Neural cell (in vitro differentiated cells): ENCODE measurements around the gene MYO9A. TPM values are rescaled to one million over a fixed set of nuclear protein-coding genes. Genes with fewer than 3 reads are reported as not detected.

Experiments used
- H2AFZ ChIP-seq: fragments of 200-600, 300-800 bp; sonication (generic), shearing (Covaris generic); 2 replicates; pipeline ENCODE4 v1.6.0; 2014; ENCODE audit warnings: low read depth, mild to moderate bottlenecking, antibody characterized with exemption, low read length, moderate library complexity
- H3F3A ChIP-seq: fragments of 200-600 bp; shearing (Covaris generic); 2 replicates; pipeline ENCODE4 v1.6.1; 2016; ENCODE audit warnings: mild to moderate bottlenecking, moderate library complexity, mixed read lengths, antibody characterized with exemption, low read length; ENCODE audit not compliant: insufficient read depth, poor library complexity, severe bottlenecking
- H3K27ac ChIP-seq: fragments of 200-600, 300-800 bp; sonication (generic), shearing (Covaris generic); 2 replicates; pipeline ENCODE4 v1.5.1; 2014; ENCODE audit warnings: mild to moderate bottlenecking, low read length, moderate library complexity
- H3K27me3 ChIP-seq: fragments of 300-800, 200-600 bp; sonication (generic), shearing (Covaris generic); 2 replicates; pipeline ENCODE4 v1.6.0; 2014; ENCODE audit warnings: mild to moderate bottlenecking, low read depth, low read length, moderate library complexity; ENCODE audit not compliant: insufficient read depth
- H3K36me3 ChIP-seq: fragments of 300-800, 200-600 bp; sonication (generic), shearing (Covaris generic); 2 replicates; pipeline ENCODE4 v1.5.1; 2014; ENCODE audit warnings: mild to moderate bottlenecking, antibody characterized with exemption, low read length, moderate library complexity; ENCODE audit not compliant: insufficient read depth
- H3K4me2 ChIP-seq: fragments of 300-800, 200-600 bp; sonication (generic), shearing (Covaris generic); 2 replicates; pipeline ENCODE4 v1.6.0; 2014; ENCODE audit warnings: mild to moderate bottlenecking, low read length
- H3K4me3 ChIP-seq: fragments of 300-800, 200-600 bp; sonication (generic), shearing (Covaris generic); 2 replicates; pipeline ENCODE4 v1.5.1; 2014; ENCODE audit warnings: mild to moderate bottlenecking, low read length, moderate library complexity
- H3K79me2 ChIP-seq: fragments of 200-600 bp; shearing (Covaris generic); replicated peaks from 2 replicates; pipeline ENCODE4 v1.6.0; 2014; ENCODE audit warnings: mild to moderate bottlenecking, low read length, moderate library complexity; ENCODE audit not compliant: insufficient read depth
- H3K9ac ChIP-seq: fragments of 300-800, 200-600 bp; sonication (generic), shearing (Covaris generic); 2 replicates; pipeline ENCODE4 v1.6.1; 2016; ENCODE audit warnings: mild to moderate bottlenecking, low read length, mixed read lengths
- H3K9me2 ChIP-seq: fragments of 200-600 bp; shearing (Covaris generic); 2 replicates; pipeline ENCODE4 v1.6.1; 2016; ENCODE audit warnings: mild to moderate bottlenecking, low read length, mixed read lengths; ENCODE audit not compliant: insufficient read depth
- H3K9me3 ChIP-seq: fragments of 200-600, 300-800 bp; sonication (generic), shearing (Covaris generic); 2 replicates; pipeline ENCODE4 v1.6.1; 2016; ENCODE audit warnings: mild to moderate bottlenecking, mixed run types, low read length, moderate library complexity, mixed read lengths
- H4K20me1 ChIP-seq: fragments of 200-600 bp; shearing (Covaris generic); 2 replicates; pipeline ENCODE4 v1.6.1; 2016; ENCODE audit warnings: mild to moderate bottlenecking, mixed run types; ENCODE audit not compliant: insufficient read depth
- EP300 ChIP-seq: fragments of 450-650 bp; conservative IDR thresholded peaks from 2 replicates; pipeline ENCODE4 v1.6.1; 2014; ENCODE audit warnings: antibody characterized with exemption, mild to moderate bottlenecking, moderate library complexity; ENCODE audit not compliant: poor library complexity, severe bottlenecking
- MXI1 ChIP-seq: fragments of 450-650 bp; conservative IDR thresholded peaks from 2 replicates; pipeline ENCODE4 v1.6.1; 2014; ENCODE audit warnings: antibody characterized with exemption, mild to moderate bottlenecking; ENCODE audit not compliant: poor library complexity, severe bottlenecking
- RAD21 ChIP-seq: fragments of 450-650 bp; conservative IDR thresholded peaks from 2 replicates; pipeline ENCODE4 v1.6.1; 2014; ENCODE audit warnings: antibody characterized with exemption, mild to moderate bottlenecking, moderate library complexity
- SMC3 ChIP-seq: fragments of 450-650 bp; conservative IDR thresholded peaks from 2 replicates; pipeline ENCODE4 v1.6.1; 2014; ENCODE audit warnings: antibody characterized with exemption, mild to moderate bottlenecking, moderate library complexity; ENCODE audit not compliant: poor library complexity
- TAF1 ChIP-seq: IDR thresholded peaks from 2 replicates; pipeline ENCODE4 v1.6.1; 2012; ENCODE audit warnings: low read depth
- polyA plus RNA-seq: library from polyadenylated mRNA; depleted of rRNA; stranded (reverse); fragments of >200 nt; gene quantifications from 2 replicates; pipeline ENCODE4 v1.2.3, GENCODE V29; 2014
- TF ChIP-seq, protein P1 (sequence below): fragments of 450-650 bp; IDR thresholded peaks from 2 replicates; pipeline ENCODE4 v1.5.1; 2014; ENCODE audit warnings: antibody characterized with exemption, mild to moderate bottlenecking, moderate library complexity; ENCODE audit not compliant: poor library complexity, severe bottlenecking
- TF ChIP-seq, protein P2 (sequence below): IDR thresholded peaks from 2 replicates; pipeline ENCODE4 v1.6.1; 2012; ENCODE audit warnings: borderline replicate concordance

The MYO9A gene
- polyA plus RNA-seq, 1 donor from 2014 or later, result 22.7 TPM

DNA sequence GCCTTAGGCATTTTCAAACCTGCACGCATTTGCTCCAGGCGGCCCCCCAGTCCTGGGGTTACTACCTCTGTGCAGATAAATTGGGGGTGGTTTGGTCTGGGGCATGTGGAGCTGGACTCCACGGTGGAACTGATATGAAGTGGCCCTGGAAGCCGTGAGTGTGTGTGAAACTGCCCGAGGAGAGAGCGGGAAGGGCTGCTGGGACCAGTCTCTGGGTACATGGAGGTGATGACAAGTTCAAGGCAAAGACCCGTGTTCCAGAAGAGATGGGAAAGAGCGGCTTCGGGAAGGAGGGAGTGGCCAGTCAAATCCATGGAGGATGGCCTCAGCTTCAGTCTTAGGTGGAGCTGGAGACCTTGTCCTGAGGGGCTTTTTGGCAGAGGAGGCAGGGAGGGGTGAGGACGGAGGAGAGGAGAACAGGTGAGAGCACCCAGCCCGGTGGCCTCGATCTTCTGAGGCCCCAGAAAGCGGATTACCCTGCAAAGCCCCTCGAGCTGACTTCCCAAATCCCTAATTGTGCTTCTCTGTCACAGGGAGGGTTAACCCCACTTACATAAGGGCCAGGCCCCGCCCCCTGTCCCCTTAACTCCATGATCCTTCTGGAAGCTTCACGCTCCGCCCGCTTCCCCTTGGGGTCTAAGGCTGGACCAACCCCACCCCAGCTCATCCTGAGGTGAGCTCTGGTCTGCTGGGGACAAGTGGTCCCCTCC lies 309.5 kb downstream of the MYO9A start:
- H3K36me3 ChIP-seq, result no peaks in the 10 kb centered on the region
- H3K79me2 ChIP-seq, result no peaks in the 10 kb centered on the region
- no peak overlapping the region for H3K9ac ChIP-seq
- H4K20me1 ChIP-seq, result no peaks in the 10 kb centered on the region
- no peaks in the 10 kb centered on the region for H3K9me3 ChIP-seq
- H3F3A ChIP-seq, result no peaks in the 10 kb centered on the region
- H3K27ac ChIP-seq, result no peak overlapping the region
- no peak overlapping the region for H3K4me3 ChIP-seq
- no peak overlapping the region for H3K4me2 ChIP-seq
- H2AFZ ChIP-seq, result no peak overlapping the region
- H3K27me3 ChIP-seq, result no peaks in the 10 kb centered on the region
- H3K9me2 ChIP-seq, result no peaks in the 10 kb centered on the region
- TF ChIP-seq, protein P1, sequence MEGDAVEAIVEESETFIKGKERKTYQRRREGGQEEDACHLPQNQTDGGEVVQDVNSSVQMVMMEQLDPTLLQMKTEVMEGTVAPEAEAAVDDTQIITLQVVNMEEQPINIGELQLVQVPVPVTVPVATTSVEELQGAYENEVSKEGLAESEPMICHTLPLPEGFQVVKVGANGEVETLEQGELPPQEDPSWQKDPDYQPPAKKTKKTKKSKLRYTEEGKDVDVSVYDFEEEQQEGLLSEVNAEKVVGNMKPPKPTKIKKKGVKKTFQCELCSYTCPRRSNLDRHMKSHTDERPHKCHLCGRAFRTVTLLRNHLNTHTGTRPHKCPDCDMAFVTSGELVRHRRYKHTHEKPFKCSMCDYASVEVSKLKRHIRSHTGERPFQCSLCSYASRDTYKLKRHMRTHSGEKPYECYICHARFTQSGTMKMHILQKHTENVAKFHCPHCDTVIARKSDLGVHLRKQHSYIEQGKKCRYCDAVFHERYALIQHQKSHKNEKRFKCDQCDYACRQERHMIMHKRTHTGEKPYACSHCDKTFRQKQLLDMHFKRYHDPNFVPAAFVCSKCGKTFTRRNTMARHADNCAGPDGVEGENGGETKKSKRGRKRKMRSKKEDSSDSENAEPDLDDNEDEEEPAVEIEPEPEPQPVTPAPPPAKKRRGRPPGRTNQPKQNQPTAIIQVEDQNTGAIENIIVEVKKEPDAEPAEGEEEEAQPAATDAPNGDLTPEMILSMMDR, result no peak
- TF ChIP-seq EP300 (no peak), SMC3 (no peak), RAD21 (no peak)
- TF ChIP-seq, protein P2, sequence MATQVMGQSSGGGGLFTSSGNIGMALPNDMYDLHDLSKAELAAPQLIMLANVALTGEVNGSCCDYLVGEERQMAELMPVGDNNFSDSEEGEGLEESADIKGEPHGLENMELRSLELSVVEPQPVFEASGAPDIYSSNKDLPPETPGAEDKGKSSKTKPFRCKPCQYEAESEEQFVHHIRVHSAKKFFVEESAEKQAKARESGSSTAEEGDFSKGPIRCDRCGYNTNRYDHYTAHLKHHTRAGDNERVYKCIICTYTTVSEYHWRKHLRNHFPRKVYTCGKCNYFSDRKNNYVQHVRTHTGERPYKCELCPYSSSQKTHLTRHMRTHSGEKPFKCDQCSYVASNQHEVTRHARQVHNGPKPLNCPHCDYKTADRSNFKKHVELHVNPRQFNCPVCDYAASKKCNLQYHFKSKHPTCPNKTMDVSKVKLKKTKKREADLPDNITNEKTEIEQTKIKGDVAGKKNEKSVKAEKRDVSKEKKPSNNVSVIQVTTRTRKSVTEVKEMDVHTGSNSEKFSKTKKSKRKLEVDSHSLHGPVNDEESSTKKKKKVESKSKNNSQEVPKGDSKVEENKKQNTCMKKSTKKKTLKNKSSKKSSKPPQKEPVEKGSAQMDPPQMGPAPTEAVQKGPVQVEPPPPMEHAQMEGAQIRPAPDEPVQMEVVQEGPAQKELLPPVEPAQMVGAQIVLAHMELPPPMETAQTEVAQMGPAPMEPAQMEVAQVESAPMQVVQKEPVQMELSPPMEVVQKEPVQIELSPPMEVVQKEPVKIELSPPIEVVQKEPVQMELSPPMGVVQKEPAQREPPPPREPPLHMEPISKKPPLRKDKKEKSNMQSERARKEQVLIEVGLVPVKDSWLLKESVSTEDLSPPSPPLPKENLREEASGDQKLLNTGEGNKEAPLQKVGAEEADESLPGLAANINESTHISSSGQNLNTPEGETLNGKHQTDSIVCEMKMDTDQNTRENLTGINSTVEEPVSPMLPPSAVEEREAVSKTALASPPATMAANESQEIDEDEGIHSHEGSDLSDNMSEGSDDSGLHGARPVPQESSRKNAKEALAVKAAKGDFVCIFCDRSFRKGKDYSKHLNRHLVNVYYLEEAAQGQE, result no peak

DNA sequence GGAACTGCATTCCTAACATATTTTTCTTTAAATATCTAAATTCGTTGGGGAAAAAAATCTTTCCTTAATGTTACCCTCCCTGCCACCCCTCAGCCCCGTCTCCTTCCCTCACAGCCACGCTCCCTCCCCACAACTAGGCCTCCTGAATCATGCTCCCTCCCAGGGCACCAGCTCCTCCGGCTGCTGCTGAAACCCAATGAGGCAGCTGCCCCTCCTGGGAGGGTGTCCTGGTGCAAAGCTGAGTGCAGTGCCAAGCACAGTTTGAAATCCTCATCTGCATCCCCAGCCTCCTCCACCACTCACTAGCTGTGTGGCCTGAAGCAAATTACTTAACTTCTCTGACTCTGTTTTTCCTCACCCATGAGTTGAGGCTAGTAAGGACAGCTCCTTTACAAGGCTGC lies 310.3 kb downstream of the MYO9A start:
- no peak overlapping the region for H3K4me2 ChIP-seq
- H3K9me3 ChIP-seq, result no peaks in the 10 kb centered on the region
- H4K20me1 ChIP-seq, result no peaks in the 10 kb centered on the region
- no peak overlapping the region for H2AFZ ChIP-seq
- H3K36me3 ChIP-seq, result no peaks in the 10 kb centered on the region
- H3K4me3 ChIP-seq, result no peak overlapping the region
- no peak overlapping the region for H3K9ac ChIP-seq
- TF ChIP-seq, protein P1, result no peak
- no peak for TF ChIP-seq EP300
- TF ChIP-seq, protein P2, result no peak
- no peak for TF ChIP-seq TAF1
- no peak for TF ChIP-seq RAD21
- no peak for TF ChIP-seq MXI1
- TF ChIP-seq SMC3, result no peak
- H3K27ac ChIP-seq, result no peak overlapping the region
- no peaks in the 10 kb centered on the region for H3F3A ChIP-seq
- no peaks in the 10 kb centered on the region for H3K27me3 ChIP-seq
- H3K79me2 ChIP-seq, result no peaks in the 10 kb centered on the region
- no peaks in the 10 kb centered on the region for H3K9me2 ChIP-seq
